Testis (tissue), 3 donors: ENCODE measurements around the gene FAM20C. TPM values are rescaled to one million over a fixed set of nuclear protein-coding genes. Genes with fewer than 3 reads are reported as not detected.
A peak's percentile ranks its signal among the peaks of the same experiment; 100 is the strongest.

Source experiments
- DNase-seq: peaks from one replicate; pipeline ENCODE4 v3.0.0-alpha.2; 2019
- H3K27ac ChIP-seq, 2 donors: fragments of 200-600 bp; sonication (generic); one replicate each; pipeline ENCODE4 v1.5.1; 2019
- H3K27me3 ChIP-seq: fragments of 200-600 bp; sonication (generic); one replicate; pipeline ENCODE4 v1.5.1; 2019
- H3K36me3 ChIP-seq: fragments of 200-600 bp; sonication (generic); one replicate; pipeline ENCODE4 v1.5.1; 2017; ENCODE audit warnings: low read depth; ENCODE audit errors: missing control alignments
- H3K4me1 ChIP-seq: fragments of 200-600 bp; sonication (generic); one replicate; pipeline ENCODE4 v1.5.1; 2019
- H3K4me3 ChIP-seq, 2 donors: fragments of 200-600 bp; sonication (generic); one replicate each; pipeline ENCODE4 v1.5.1; 2017 to 2019
- H3K9me3 ChIP-seq: fragments of 200-600 bp; sonication (generic); one replicate; pipeline ENCODE4 v1.5.1; 2017
- POLR2A ChIP-seq: fragments of 450-650 bp; IDR thresholded peaks from one replicate; pipeline ENCODE4 v1.6.1; 2017; ENCODE audit warnings: antibody characterized with exemption, mild to moderate bottlenecking, moderate library complexity
- WGBS, 2 donors: methylation state at CpG; one replicate each; pipeline ENCODE4 v1.1.5; 2018; 5-methylcytosine and 5-hydroxymethylcytosine counted together
- intact Hi-C: fragments of 100-400 bp; cut with DNase I; formaldehyde crosslinking; loops from one replicate; pipeline ENCODE4 v1.15.1; 2023; ENCODE audit warnings: low total_unique reads
- polyA plus RNA-seq: library from polyadenylated mRNA; stranded (reverse); fragments of 350-450 nt; fragmentation: Illumina TruSeq; extraction: RNeasy Lipid Tissue Mini Kit (QIAGEN cat#74804); gene quantifications from one replicate; pipeline ENCODE4 v1.2.3, GENCODE V29; 2014; ENCODE audit warnings: low read depth, low replicate concordance; ENCODE audit not compliant: insufficient read depth
- total RNA-seq, 2 donors: library from RNA; depleted of rRNA; stranded (reverse); fragments of >200 nt; gene quantifications; one replicate each; pipeline ENCODE4 v1.2.3, GENCODE V29; 2016
- TF ChIP-seq, protein P1 (sequence below), 3 experiments: fragments of 450-650 bp in 2 of 3; fragments of 200-600 bp in 1 of 3; sonication (generic) in 1 of 3; IDR thresholded peaks; one replicate each; pipeline ENCODE4 v1.5.1; 2016 to 2019; ENCODE audit warnings: antibody characterized with exemption in 3 of 3, mild to moderate bottlenecking in 2 of 3, moderate library complexity in 1 of 3

The FAM20C gene
- total and polyA plus RNA-seq, 3 donors from 2014 or later, result 14.0 to 36.7 (median 34.0) TPM

DNA sequence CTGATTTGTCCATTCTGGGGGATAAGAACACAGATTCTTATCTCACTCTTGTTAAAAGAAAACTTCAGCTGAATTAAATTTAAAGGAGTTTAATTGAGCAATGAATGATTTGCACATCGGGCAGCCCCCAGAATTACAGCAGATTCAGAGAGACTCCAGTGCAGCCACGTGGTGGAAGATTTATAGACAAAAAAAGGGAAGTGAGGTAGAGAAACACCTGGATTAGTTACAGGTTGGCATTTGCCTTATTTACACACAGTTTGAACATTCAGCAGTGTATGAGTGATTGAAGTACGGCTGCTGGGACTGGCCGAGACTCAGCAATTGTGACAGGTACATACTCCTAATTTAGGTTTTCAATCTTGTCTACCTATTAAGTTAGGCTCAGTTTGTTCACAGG is 46.5 kb upstream of the FAM20C start:
- Histone ChIP-seq H3K36me3 (no peaks in the 10 kb centered on the region), H3K4me3 (no peak overlapping the region), H3K4me1 (peaks cover 32% of the 10 kb centered on the region), H3K27ac (no peak overlapping the region), H3K27me3 (no peaks in the 10 kb centered on the region), H3K9me3 (no peaks in the 10 kb centered on the region)
- TF ChIP-seq, protein P1, sequence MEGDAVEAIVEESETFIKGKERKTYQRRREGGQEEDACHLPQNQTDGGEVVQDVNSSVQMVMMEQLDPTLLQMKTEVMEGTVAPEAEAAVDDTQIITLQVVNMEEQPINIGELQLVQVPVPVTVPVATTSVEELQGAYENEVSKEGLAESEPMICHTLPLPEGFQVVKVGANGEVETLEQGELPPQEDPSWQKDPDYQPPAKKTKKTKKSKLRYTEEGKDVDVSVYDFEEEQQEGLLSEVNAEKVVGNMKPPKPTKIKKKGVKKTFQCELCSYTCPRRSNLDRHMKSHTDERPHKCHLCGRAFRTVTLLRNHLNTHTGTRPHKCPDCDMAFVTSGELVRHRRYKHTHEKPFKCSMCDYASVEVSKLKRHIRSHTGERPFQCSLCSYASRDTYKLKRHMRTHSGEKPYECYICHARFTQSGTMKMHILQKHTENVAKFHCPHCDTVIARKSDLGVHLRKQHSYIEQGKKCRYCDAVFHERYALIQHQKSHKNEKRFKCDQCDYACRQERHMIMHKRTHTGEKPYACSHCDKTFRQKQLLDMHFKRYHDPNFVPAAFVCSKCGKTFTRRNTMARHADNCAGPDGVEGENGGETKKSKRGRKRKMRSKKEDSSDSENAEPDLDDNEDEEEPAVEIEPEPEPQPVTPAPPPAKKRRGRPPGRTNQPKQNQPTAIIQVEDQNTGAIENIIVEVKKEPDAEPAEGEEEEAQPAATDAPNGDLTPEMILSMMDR (IDR thresholded peaks at IDR 0.05), result no peak
- no peak for TF ChIP-seq POLR2A
- no peak for DNase-seq
- 89 to 93% methylated on average over 4 of the region's 4 CpGs for WGBS, 2 donors
- intact Hi-C loops, result no loop called here

DNA sequence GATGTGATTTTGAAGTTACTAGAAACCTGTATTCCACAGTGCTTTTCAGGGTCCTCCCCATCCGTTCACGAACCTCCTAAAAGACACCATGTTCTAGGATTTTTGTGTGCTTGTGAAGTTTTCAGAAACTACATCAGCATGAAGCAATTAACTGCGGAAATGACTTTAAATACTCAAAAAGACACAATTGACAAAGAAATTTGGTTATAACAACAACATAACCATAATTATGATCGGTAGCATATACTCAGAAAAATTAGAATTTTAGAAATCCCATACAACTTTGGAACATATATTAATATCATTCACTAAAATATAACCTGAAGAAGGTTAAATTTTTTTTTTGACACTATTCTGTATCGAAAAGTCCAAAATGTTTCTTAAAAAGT is 43.8 kb upstream of the FAM20C start:
- TF ChIP-seq, protein P1 (IDR thresholded peaks at IDR 0.05), result no peak
- TF ChIP-seq POLR2A, result no peak
- intact Hi-C loops, result no loop called here
- 61% methylated on average over 5 of the region's 5 CpGs for WGBS, 2 donors

DNA sequence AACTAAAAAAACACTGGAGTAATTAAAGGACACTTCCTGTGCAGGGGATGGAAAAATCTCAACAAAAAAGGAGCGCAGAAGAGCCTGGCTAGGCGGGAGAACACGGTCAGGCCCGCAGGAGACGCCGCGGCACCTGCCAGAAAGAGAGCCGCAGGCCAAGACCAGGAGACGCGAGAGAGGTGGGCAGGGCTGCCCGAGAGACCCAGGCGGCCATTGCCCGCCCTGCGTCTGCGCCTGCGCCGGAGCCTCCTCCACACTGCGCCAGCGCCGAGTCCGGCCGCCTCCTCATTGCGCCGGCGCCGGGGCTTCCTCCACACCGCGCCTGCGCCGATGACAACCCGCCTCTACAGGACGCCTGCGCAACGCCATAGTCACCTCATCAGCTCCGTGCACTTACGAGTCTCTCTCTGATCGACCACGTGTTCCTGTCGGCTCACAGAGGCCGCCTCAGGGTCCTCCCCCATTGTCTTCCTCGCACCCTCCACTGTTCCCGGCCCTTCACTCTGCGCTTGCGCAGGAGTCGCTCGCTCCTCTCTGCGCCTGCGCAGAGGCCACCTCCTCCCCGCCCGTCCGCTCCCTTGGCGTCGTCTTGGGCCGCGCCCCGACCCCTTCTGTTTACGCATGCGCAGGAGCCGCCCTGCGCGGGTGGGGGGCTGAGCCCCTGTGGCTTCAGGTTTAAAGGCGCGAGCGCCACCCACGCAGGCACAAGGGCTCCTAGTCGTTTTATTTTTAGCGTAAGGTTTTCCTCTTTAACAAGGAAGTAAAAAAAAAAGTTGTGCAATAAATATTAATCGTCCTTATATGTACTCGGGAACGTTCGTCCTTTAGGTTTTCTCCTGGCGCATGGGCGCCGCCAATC is 43.2 kb upstream of the FAM20C start:
- peaks cover 17% of the 10 kb centered on the region for H3K4me1 ChIP-seq
- no peaks in the 10 kb centered on the region for H3K27me3 ChIP-seq
- TF ChIP-seq POLR2A, result no peak
- TF ChIP-seq, protein P1 (IDR thresholded peaks at IDR 0.05), result peak in 1 of 3 experiments; percentile 22
- peak overlapping the region; percentile 87 to 96 for H3K27ac ChIP-seq
- peak overlapping the region; percentile 47 to 63 for H3K4me3 ChIP-seq
- H3K9me3 ChIP-seq, result no peaks in the 10 kb centered on the region
- intact Hi-C loops, result no loop called here
- DNase-seq, result peak; percentile 98
- WGBS, 2 donors, result 0 to 1% methylated on average over 53 to 74 of the region's 74 CpGs
- no peaks in the 10 kb centered on the region for H3K36me3 ChIP-seq

More for the DNA sequence above, 43.8 kb upstream of the FAM20C start:
- H3K4me3 ChIP-seq, result peak overlapping the region; percentile 47 to 63
- no peaks in the 10 kb centered on the region for H3K36me3 ChIP-seq
- peak overlapping the region; percentile 87 to 96 for H3K27ac ChIP-seq
- no peak for DNase-seq
- no peaks in the 10 kb centered on the region for H3K9me3 ChIP-seq
- H3K27me3 ChIP-seq, result no peaks in the 10 kb centered on the region
- H3K4me1 ChIP-seq, result peaks cover 17% of the 10 kb centered on the region

DNA sequence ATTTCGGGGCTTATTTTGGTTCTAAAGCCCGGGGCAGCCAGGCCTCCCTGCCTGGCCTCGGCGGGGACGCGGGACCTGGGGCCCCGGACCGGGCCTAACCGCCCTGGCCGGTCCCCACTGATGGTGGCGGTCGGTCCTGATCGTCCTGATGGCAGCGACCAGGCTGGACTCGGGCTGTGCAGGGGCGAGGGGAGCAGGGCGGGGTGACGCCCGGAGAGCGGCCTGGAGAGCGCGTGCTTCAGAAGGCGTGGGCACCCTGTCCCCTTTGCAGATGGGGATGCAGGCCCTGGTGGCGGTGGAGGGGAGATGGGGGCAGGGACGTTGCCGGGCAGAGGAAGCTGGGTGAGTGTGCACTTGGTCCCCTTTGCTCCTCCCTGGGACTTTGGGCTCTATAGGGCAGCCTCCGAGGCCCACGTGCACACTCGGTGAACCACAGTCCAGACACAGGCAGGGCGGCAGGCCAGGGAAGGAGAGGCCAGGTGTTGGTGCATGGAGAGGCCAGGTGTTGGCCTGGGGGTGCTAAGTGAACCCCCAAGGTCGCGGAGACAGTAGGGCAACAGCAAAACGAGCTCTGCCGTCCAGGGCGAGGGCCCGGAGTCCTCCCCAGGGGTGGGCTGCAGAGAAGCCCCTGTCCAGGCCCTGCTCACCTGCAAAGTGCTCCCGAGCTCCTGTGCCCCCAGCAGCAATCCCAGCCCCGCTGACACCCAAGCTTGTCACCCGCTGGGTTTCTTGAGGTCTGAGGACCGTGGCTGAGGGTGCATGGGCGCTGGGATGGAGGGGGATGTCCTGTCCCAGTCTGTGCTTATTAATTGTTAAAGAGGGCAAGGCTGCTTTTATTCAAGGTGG is 42.4 kb upstream of the FAM20C start:
- 24 to 41% methylated on average over 33 to 41 of the region's 41 CpGs for WGBS, 2 donors
- intact Hi-C loops, result no loop called here
- no peak for DNase-seq

More for the DNA sequence above, 42.4 kb upstream of the FAM20C start:
- no peak for TF ChIP-seq POLR2A
- TF ChIP-seq, protein P1 (IDR thresholded peaks at IDR 0.05), result no peak
- H3K27me3 ChIP-seq, result no peaks in the 10 kb centered on the region
- peak overlapping the region; percentile 87 to 96 for H3K27ac ChIP-seq
- no peaks in the 10 kb centered on the region for H3K9me3 ChIP-seq
- H3K4me1 ChIP-seq, result peaks cover 17% of the 10 kb centered on the region
- H3K36me3 ChIP-seq, result no peaks in the 10 kb centered on the region
- peak overlapping the region; percentile 47 to 63 for H3K4me3 ChIP-seq
